ENCODE measurements around the gene C6orf47. TPM values are rescaled to one million over a fixed set of nuclear protein-coding genes. Genes with fewer than 3 reads are reported as not detected.
A peak's percentile ranks its signal among the peaks of the same experiment; 100 is the strongest.
"Not testable (repeated sequence)": the region's sequence is repeated elsewhere in the genome, so short reads cannot be mapped to it uniquely, and the experiment has no call there.

C6orf47 gene
- total RNA-seq (2014; rRNA removed; shearing (Covaris generic)), result 15.9 and 22.0 TPM in 2 replicates

GRCh38 chr6:31660381-31661261 is at the start of gene C6orf47:
Gene C6orf47, minus strand, starts transcription at chr6:31660778. Its CDS starts 831 bp downstream, at chr6:31659947.
- peak; percentile 64 for DNase-seq (ENCODE audit: low spot score)

- not testable (repeated sequence) for DNase-seq (ENCODE audit: low spot score)
These were observed 48.6 kb upstream of the C6orf47 start for GRCh38 chr6:31709157-31709556.

GRCh38 chr6:31708224-31708623 is 47.6 kb upstream of the C6orf47 start:
- DNase-seq (ENCODE audit: low spot score), result no peak

- DNase-seq (ENCODE audit: low spot score), result no peak
These were observed 47.1 kb upstream of the C6orf47 start for GRCh38 chr6:31707701-31708100.

GRCh38 chr6:31706599-31706998 is 46.0 kb upstream of the C6orf47 start, which contains the start of gene LY6G6F:
Gene LY6G6F, plus strand, starts transcription at chr6:31706866. Its CDS starts 41 bp downstream, at chr6:31706907.
- DNase-seq (ENCODE audit: low spot score), result no peak

GRCh38 chr6:31705931-31706330 is 45.4 kb upstream of the C6orf47 start:
- DNase-seq (ENCODE audit: low spot score), result no peak

GRCh38 chr6:31702819-31703716 is 42.5 kb upstream of the C6orf47 start, which contains the start of gene ABHD16A:
Gene ABHD16A, minus strand, starts transcription at chr6:31703324. Its CDS starts 43 bp downstream, at chr6:31703281.
- peak; percentile 93 for DNase-seq (ENCODE audit: low spot score)

- no peak for DNase-seq (ENCODE audit: low spot score)
These were observed 41.8 kb upstream of the C6orf47 start for GRCh38 chr6:31702405-31702818.

GRCh38 chr6:31701666-31702404 is 41.3 kb upstream of the C6orf47 start:
- DNase-seq (ENCODE audit: low spot score), result no peak

GRCh38 chr6:31700740-31701401 is 40.3 kb upstream of the C6orf47 start:
- DNase-seq (ENCODE audit: low spot score), result no peak

GRCh38 chr6:31697555-31697954 is 37.0 kb upstream of the C6orf47 start:
- no peak for DNase-seq (ENCODE audit: low spot score)

- DNase-seq (ENCODE audit: low spot score), result no peak
These were observed 33.0 kb upstream of the C6orf47 start for GRCh38 chr6:31693535-31693934.

GRCh38 chr6:31692886-31693285 is 32.3 kb upstream of the C6orf47 start:
- no peak for DNase-seq (ENCODE audit: low spot score)

GRCh38 chr6:31692353-31692752 is 31.8 kb upstream of the C6orf47 start:
- no peak for DNase-seq (ENCODE audit: low spot score)

- no peak for DNase-seq (ENCODE audit: low spot score)
These were observed 31.1 kb upstream of the C6orf47 start for GRCh38 chr6:31691564-31692108.

GRCh38 chr6:31691078-31691463 is 30.5 kb upstream of the C6orf47 start:
- no peak for DNase-seq (ENCODE audit: low spot score)

- peak; percentile 32 for DNase-seq (ENCODE audit: low spot score)
These were observed 29.9 kb upstream of the C6orf47 start for GRCh38 chr6:31690231-31691077.

GRCh38 chr6:31689249-31690110 is 28.9 kb upstream of the C6orf47 start:
- no peak for DNase-seq (ENCODE audit: low spot score)

All from A172 (cell line).